ENCODE data around the gene FKBP1A. TPM values are rescaled to one million over a fixed set of nuclear protein-coding genes. Genes with fewer than 3 reads are reported as not detected.
A peak's percentile ranks its signal among the peaks of the same experiment; 100 is the strongest.

The FKBP1A gene
- total and polyA plus RNA-seq, 9 of the 15 experiments (the other 6 are each of a cell fraction or from before 2014, with no cell fraction given) = 48.8 to 502 (median 89.6) TPM

DNA sequence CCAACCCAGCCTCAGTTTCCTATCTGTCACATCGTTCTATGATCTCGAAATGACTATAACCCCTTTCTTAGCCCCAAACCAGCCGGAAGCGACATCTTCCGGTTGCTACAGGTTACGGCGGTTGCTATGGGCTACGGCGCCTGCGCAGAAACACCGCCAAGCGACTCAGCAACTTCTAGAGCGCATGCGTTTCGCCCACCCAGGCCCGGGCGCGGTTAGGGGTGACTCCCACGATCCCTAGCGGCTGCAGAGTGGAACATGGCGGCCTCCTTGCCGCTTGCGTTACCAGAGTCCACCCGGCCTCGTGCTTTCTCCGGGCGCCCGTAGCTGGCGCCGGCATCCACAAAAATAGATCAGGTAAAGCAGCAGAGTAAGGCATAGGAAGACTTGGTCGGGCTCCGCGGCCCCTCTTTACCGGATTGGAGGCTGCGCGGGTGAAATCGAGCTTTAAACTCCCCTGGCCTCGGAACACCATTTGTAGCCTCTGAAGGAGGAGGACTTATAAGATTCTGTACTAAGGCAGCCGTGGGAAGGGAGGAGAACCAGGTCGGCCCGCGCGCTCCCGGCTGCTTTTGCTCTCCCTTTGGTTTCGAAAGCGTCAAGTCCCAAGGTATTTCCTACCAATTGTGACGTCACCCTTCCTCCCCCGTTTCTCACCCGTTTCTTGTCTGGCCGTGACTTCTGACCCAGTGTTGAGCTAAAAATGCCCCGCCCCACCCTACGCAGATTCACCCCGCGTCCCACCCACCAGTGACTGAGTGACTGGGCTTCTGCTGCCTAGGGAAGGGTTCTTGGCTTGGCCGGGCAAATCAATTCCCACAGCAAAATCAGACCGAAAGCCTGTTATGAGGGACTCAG lies 67.5 kb downstream of the FKBP1A start:
- in situ Hi-C loops (cut with MboI) (no loop called here), intact Hi-C loops (cut with micrococcal nuclease) (loop anchor here (5.0 to 10.0 kb wide), 2 partner anchors 67 to 139 kb away; partner anchors contain the start of genes FKBP1A and NSFL1C)
- TSS peak; percentile 91 for BruUV-seq (replicated peaks)
- ChIA-PET CTCF (ENCODE audit: low intra/inter-chr PET ratio) (no interaction called here), POLR2A (interaction anchor here (0.6 to 1.4 kb wide), 11 partner anchors 9 to 997 kb away, joined by 3 to 8 read pairs (median 3); no protein-coding TSS in a partner anchor)
- Histone ChIP-seq H3K9me3 (replicated peaks; ENCODE audit: control insufficient read depth, insufficient read depth, low read depth, low read length) (no peaks in the 10 kb centered on the region), H3K79me2 (ENCODE audit: control insufficient read depth, insufficient read depth, low read length) (peaks cover 44% of the 10 kb centered on the region), H3K4me1 (replicated peaks in 1 of 2; ENCODE audit: control insufficient read depth in 2 of 2, insufficient read depth in 2 of 2, low read length in 2 of 2) (peaks cover 20 to 36% of the 10 kb centered on the region in 2 experiments; a peak in 4 of 5 replicates), H3K27ac (ENCODE audit: extremely low read depth, low read depth, low read length) (peak overlapping the region; percentile 89), H3K4me3 (peak overlapping the region; percentile 55), H3K9ac (ENCODE audit: insufficient read depth in 1 of 2, low read depth in 2 of 2, low read length in 2 of 2) (peak overlapping the region; percentile 97 to 99), H3K9me1 (ENCODE audit: control insufficient read depth, insufficient read depth, low read length) (no peaks in the 10 kb centered on the region), H2AFZ (ENCODE audit: low read depth, low read length) (peak overlapping the region; percentile 60), H3K4me2 (ENCODE audit: insufficient read depth, low read length) (peak overlapping the region; percentile 86), H4K20me1 (replicated peaks; ENCODE audit: control insufficient read depth, insufficient read depth, low read length) (peaks cover 7% of the 10 kb centered on the region; the same call in 1 of the 2 replicates), H3K36me3 (ENCODE audit: control insufficient read depth, insufficient read depth, low read length) (peaks cover 5% of the 10 kb centered on the region; the same call in 2 of the 3 replicates), H3K27me3 (ENCODE audit: control insufficient read depth in 2 of 2, insufficient read depth in 2 of 2, low read length in 2 of 2) (no peaks in the 10 kb centered on the region)
- peak; percentile 95 for FAIRE-seq
- ATAC-seq = peak; percentile 96
- WGBS (ENCODE audit: insufficient coverage, low coverage, missing lambda C conversion rate) = 0% methylated on average over 39 of the region's 56 CpGs
- DNase-seq (ENCODE audit: extremely low read depth in 1 of 4, low spot score in 3 of 4) = peak; percentile 94 to 97 (median 96)
- TF ChIP-seq, protein P1, sequence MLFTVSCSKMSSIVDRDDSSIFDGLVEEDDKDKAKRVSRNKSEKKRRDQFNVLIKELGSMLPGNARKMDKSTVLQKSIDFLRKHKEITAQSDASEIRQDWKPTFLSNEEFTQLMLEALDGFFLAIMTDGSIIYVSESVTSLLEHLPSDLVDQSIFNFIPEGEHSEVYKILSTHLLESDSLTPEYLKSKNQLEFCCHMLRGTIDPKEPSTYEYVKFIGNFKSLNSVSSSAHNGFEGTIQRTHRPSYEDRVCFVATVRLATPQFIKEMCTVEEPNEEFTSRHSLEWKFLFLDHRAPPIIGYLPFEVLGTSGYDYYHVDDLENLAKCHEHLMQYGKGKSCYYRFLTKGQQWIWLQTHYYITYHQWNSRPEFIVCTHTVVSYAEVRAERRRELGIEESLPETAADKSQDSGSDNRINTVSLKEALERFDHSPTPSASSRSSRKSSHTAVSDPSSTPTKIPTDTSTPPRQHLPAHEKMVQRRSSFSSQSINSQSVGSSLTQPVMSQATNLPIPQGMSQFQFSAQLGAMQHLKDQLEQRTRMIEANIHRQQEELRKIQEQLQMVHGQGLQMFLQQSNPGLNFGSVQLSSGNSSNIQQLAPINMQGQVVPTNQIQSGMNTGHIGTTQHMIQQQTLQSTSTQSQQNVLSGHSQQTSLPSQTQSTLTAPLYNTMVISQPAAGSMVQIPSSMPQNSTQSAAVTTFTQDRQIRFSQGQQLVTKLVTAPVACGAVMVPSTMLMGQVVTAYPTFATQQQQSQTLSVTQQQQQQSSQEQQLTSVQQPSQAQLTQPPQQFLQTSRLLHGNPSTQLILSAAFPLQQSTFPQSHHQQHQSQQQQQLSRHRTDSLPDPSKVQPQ (CRISPR knock-in tag; IDR thresholded peaks at IDR 0.05; ENCODE audit: borderline replicate concordance) = no peak
- TF ChIP-seq HSF4 (CRISPR knock-in tag; IDR thresholded peaks at IDR 0.05; ENCODE audit: borderline replicate concordance) (no peak), SMARCA5 (IDR thresholded peaks at IDR 0.05) (no peak), GABPB1 (CRISPR knock-in tag; IDR thresholded peaks at IDR 0.05) (peak; percentile 78), BCOR (IDR thresholded peaks at IDR 0.05) (no peak), ARHGAP35 (IDR thresholded peaks at IDR 0.05; ENCODE audit: partially characterized antibody) (no peak), FOXJ2 (tag; IDR thresholded peaks at IDR 0.05) (no peak)
- TF ChIP-seq, protein P2, sequence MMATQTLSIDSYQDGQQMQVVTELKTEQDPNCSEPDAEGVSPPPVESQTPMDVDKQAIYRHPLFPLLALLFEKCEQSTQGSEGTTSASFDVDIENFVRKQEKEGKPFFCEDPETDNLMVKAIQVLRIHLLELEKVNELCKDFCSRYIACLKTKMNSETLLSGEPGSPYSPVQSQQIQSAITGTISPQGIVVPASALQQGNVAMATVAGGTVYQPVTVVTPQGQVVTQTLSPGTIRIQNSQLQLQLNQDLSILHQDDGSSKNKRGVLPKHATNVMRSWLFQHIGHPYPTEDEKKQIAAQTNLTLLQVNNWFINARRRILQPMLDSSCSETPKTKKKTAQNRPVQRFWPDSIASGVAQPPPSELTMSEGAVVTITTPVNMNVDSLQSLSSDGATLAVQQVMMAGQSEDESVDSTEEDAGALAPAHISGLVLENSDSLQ (IDR thresholded peaks at IDR 0.05) = peak; percentile 82
- TF ChIP-seq, protein P3, sequence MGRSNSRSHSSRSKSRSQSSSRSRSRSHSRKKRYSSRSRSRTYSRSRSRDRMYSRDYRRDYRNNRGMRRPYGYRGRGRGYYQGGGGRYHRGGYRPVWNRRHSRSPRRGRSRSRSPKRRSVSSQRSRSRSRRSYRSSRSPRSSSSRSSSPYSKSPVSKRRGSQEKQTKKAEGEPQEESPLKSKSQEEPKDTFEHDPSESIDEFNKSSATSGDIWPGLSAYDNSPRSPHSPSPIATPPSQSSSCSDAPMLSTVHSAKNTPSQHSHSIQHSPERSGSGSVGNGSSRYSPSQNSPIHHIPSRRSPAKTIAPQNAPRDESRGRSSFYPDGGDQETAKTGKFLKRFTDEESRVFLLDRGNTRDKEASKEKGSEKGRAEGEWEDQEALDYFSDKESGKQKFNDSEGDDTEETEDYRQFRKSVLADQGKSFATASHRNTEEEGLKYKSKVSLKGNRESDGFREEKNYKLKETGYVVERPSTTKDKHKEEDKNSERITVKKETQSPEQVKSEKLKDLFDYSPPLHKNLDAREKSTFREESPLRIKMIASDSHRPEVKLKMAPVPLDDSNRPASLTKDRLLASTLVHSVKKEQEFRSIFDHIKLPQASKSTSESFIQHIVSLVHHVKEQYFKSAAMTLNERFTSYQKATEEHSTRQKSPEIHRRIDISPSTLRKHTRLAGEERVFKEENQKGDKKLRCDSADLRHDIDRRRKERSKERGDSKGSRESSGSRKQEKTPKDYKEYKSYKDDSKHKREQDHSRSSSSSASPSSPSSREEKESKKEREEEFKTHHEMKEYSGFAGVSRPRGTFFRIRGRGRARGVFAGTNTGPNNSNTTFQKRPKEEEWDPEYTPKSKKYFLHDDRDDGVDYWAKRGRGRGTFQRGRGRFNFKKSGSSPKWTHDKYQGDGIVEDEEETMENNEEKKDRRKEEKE (IDR thresholded peaks at IDR 0.05; ENCODE audit: borderline replicate concordance in 1 of 2, control insufficient read depth in 1 of 2, low read depth in 2 of 2, low read length in 1 of 2) = no peak
- TF ChIP-seq, protein P4, sequence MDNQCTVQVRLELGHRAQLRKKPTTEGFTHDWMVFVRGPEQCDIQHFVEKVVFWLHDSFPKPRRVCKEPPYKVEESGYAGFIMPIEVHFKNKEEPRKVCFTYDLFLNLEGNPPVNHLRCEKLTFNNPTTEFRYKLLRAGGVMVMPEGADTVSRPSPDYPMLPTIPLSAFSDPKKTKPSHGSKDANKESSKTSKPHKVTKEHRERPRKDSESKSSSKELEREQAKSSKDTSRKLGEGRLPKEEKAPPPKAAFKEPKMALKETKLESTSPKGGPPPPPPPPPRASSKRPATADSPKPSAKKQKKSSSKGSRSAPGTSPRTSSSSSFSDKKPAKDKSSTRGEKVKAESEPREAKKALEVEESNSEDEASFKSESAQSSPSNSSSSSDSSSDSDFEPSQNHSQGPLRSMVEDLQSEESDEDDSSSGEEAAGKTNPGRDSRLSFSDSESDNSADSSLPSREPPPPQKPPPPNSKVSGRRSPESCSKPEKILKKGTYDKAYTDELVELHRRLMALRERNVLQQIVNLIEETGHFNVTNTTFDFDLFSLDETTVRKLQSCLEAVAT (IDR thresholded peaks at IDR 0.05) = no peak

Measured in K562 (cell line).